SU-DHL-6 (cell line): ENCODE measurements around the gene MBOAT7.
A peak's percentile ranks its signal among the peaks of the same experiment; 100 is the strongest.

Experiments
- H2AFZ ChIP-seq: fragments of 200-600 bp; sonication (generic); 2 replicates; pipeline ENCODE4 v1.6.1; 2014; ENCODE audit warnings: low read depth, mild to moderate bottlenecking, moderate library complexity, mixed read lengths, antibody characterized with exemption, low read length; ENCODE audit not compliant: severe bottlenecking
- H3F3A ChIP-seq: fragments of 200-600 bp; shearing (Covaris generic); 2 replicates; pipeline ENCODE4 v1.6.0; 2016; ENCODE audit warnings: antibody characterized with exemption, mild to moderate bottlenecking; ENCODE audit not compliant: insufficient read depth
- H3K27ac ChIP-seq: fragments of 200-600 bp; sonication (generic); 2 replicates; pipeline ENCODE4 v1.5.1; 2016; ENCODE audit warnings: low read depth, mild to moderate bottlenecking, low read length, moderate library complexity, mixed read lengths
- H3K27me3 ChIP-seq: fragments of 200-600 bp; sonication (generic), shearing (Covaris generic); 2 replicates; pipeline ENCODE4 v1.6.0; 2014; ENCODE audit warnings: mild to moderate bottlenecking, low read length
- H3K36me3 ChIP-seq: fragments of 200-600 bp; sonication (generic); 2 replicates; pipeline ENCODE4 v1.6.1; 2014; ENCODE audit warnings: mild to moderate bottlenecking, low read length, mixed read lengths
- H3K4me2 ChIP-seq: fragments of 300-600, 200-600 bp; shearing (Covaris generic), sonication (generic); 2 replicates; pipeline ENCODE4 v1.6.0; 2014; ENCODE audit warnings: low read length, low read depth, mild to moderate bottlenecking; ENCODE audit not compliant: poor library complexity, severe bottlenecking
- H3K4me3 ChIP-seq: fragments of 200-600 bp; sonication (generic); 2 replicates; pipeline ENCODE4 v1.5.1; 2014; ENCODE audit warnings: antibody characterized with exemption, low read length, mild to moderate bottlenecking, mixed read lengths; ENCODE audit not compliant: insufficient read depth, poor library complexity, severe bottlenecking
- H3K79me2 ChIP-seq: fragments of 200-600 bp; sonication (generic); 2 replicates; pipeline ENCODE4 v1.6.1; 2014; ENCODE audit warnings: mild to moderate bottlenecking, low read length, moderate library complexity; ENCODE audit not compliant: insufficient read depth
- H3K9ac ChIP-seq: fragments of 200-600 bp; sonication (generic); 2 replicates; pipeline ENCODE4 v1.7.0; 2014; ENCODE audit warnings: mild to moderate bottlenecking, low read length
- H3K9me2 ChIP-seq: fragments of 200-600 bp; sonication (generic); replicated peaks from 2 replicates; pipeline ENCODE4 v1.6.1; 2014; ENCODE audit warnings: low read length; ENCODE audit not compliant: insufficient read depth
- H3K9me3 ChIP-seq: fragments of 200-600 bp; sonication (generic); 2 replicates; pipeline ENCODE4 v1.6.1; 2014; ENCODE audit warnings: low read length, mixed read lengths; ENCODE audit not compliant: insufficient read depth
- H4K20me1 ChIP-seq: fragments of 200-600 bp; sonication (generic); 2 replicates; pipeline ENCODE4 v1.6.1; 2014; ENCODE audit warnings: low read depth, mild to moderate bottlenecking, antibody characterized with exemption, low read length, moderate library complexity, mixed read lengths
- CTCF ChIP-seq: fragments of 200-600 bp; sonication (generic); IDR thresholded peaks from one replicate; pipeline ENCODE4 v1.5.1; 2017; ENCODE audit warnings: antibody characterized with exemption, mild to moderate bottlenecking, low read length, moderate library complexity; ENCODE audit not compliant: insufficient read depth, poor library complexity, severe bottlenecking
- EZH2phosphoT487 ChIP-seq: fragments of 200-600 bp; sonication (generic), shearing (Covaris generic); conservative IDR thresholded peaks from 2 replicates; pipeline ENCODE4 v1.6.1; 2018; ENCODE audit warnings: mild to moderate bottlenecking, antibody characterized with exemption, low read length, moderate library complexity, mixed read lengths

The MBOAT7 gene

GRCh38 chr19:54164369-54165068, 24.9 kb downstream of the MBOAT7 start:
- H3K4me2 ChIP-seq, result no peak overlapping the region

GRCh38 chr19:54162884-54163283, 26.5 kb downstream of the MBOAT7 start:
- Histone ChIP-seq H3F3A (peaks cover 15% of the 10 kb centered on the region; the same call in 1 of the 2 replicates), H3K36me3 (no peaks in the 10 kb centered on the region), H3K27me3 (no peaks in the 10 kb centered on the region), H3K9me3 (no peaks in the 10 kb centered on the region), H3K9me2 (no peaks in the 10 kb centered on the region), H2AFZ (no peak overlapping the region), H3K27ac (no peak overlapping the region), H3K4me2 (peak overlapping the region; percentile 24), H3K9ac (no peak overlapping the region), H4K20me1 (no peaks in the 10 kb centered on the region), H3K79me2 (no peaks in the 10 kb centered on the region), H3K4me3 (no peak overlapping the region)
- TF ChIP-seq EZH2phosphoT487 (no peak), CTCF (no peak)

More at GRCh38 chr19:54164369-54165068, 24.9 kb downstream of the MBOAT7 start:
- Histone ChIP-seq H3K9ac (no peak overlapping the region), H3K27me3 (no peaks in the 10 kb centered on the region), H4K20me1 (no peaks in the 10 kb centered on the region), H3K9me2 (no peaks in the 10 kb centered on the region), H3K27ac (no peak overlapping the region), H3K36me3 (no peaks in the 10 kb centered on the region), H3F3A (no peaks in the 10 kb centered on the region), H2AFZ (no peak overlapping the region), H3K79me2 (no peaks in the 10 kb centered on the region), H3K4me3 (no peak overlapping the region), H3K9me3 (no peaks in the 10 kb centered on the region)
- no peak for TF ChIP-seq EZH2phosphoT487
- TF ChIP-seq CTCF, result no peak

GRCh38 chr19:54162241-54162805, 27.1 kb downstream of the MBOAT7 start:
- no peaks in the 10 kb centered on the region for H3K9me3 ChIP-seq
- peaks cover 15% of the 10 kb centered on the region; the same call in 1 of the 2 replicates for H3F3A ChIP-seq
- H3K36me3 ChIP-seq, result no peaks in the 10 kb centered on the region
- H3K9me2 ChIP-seq, result no peaks in the 10 kb centered on the region
- H2AFZ ChIP-seq, result no peak overlapping the region
- peak overlapping the region; percentile 24 for H3K4me2 ChIP-seq
- no peak overlapping the region for H3K27ac ChIP-seq
- TF ChIP-seq CTCF, result no peak
- no peak for TF ChIP-seq EZH2phosphoT487
- H4K20me1 ChIP-seq, result no peaks in the 10 kb centered on the region
- H3K9ac ChIP-seq, result no peak overlapping the region
- no peaks in the 10 kb centered on the region for H3K79me2 ChIP-seq
- no peak overlapping the region for H3K4me3 ChIP-seq
- no peaks in the 10 kb centered on the region for H3K27me3 ChIP-seq
